ENCODE data around the gene IL1RAPL1.

The IL1RAPL1 gene

DNA sequence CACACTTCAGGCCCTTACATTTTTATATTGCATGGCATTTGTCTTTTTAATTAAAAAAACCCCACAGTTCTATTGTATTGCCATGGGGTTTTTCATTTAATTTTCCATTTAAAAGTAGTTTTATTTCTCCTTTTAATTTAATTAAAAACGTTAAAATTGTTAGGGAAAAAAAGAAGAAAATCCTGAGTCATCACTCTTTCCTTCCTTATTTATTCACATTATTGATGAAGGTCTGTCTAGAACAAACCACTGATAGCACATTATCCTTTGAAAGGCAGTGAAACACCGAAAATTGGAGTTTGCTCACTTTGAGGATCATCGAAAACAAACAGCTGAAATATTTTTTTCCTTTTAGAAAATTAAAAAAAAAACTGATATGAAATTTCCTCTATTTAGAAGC, 868.5 kb downstream of the IL1RAPL1 start:
- no peak for DNase-seq

- DNase-seq, result no peak
Measured at GRCh38 chrX:29461039-29461438, 873.8 kb downstream of the IL1RAPL1 start.

DNA sequence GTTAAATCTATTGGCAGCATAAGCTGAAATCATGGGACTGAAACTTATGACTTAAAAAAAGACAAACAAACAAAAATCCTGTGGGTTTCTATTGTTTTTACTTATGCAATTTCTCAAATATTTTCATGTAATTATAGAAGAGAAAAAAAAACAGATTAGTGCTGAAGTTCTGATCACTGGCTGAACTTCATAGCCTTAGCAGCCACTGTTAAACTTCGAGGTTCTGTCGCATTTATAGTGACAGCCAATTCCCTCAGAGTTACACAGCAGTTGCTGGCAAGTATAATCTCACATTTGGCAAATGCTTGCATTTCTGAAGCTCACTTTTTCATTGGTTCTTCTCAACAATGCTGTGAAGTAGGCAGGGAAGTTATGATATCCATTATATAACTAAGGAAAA, 879.2 kb downstream of the IL1RAPL1 start:
- DNase-seq, result no peak

DNA sequence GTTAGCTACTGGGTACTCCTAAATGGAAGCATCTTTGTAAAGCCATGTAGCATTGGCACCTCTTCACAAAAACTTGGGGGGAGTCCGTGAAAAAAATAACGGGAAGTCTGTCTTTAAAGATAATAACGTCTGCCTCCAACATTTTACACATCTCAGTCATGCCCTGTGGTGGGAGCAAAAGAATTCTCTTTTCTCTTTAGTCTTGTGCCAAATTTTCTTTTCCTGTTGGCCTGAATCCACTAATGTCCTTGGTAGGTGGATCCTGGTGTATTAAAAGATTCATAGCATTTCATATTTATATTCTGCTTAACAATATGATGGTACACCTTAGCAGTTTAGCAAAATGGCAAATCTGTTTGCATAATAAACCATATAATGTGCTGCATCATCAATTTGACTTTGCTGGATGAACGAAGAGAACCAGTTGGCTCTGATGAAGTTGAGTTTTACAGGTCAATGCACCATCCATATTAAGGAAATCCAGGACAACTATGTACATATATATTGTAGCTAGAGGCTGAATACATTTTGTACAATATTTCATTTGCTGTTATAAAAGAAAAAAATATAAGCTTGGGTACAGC, 881.8 kb downstream of the IL1RAPL1 start:
- no peak for DNase-seq

GRCh38 chrX:29470030-29470429, 882.8 kb downstream of the IL1RAPL1 start:
- no peak for DNase-seq

- no peak for DNase-seq
Measured at GRCh38 chrX:29471829-29472228, 884.6 kb downstream of the IL1RAPL1 start.

DNA sequence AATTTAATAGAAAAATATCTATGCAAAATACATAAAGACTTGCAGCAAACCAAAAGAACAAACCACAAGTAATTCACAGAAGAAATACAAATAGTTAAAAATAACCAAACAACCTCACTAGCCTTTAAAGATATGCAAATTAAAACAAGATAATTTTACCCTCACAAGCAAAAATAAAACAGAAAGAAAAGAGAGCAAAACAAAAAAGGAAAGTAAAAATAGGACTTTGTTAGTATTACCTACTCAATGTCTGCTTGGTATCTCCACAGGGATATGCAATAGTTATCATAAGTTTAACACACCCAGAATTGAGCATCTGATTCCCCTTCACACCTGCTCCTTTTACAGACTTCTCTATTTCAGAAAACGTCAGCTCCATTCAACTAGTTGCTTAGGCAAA, 890.6 kb downstream of the IL1RAPL1 start:
- DNase-seq, result no peak

GRCh38 chrX:29478336-29479069, 891.3 kb downstream of the IL1RAPL1 start:
- peak; percentile 28 to 29 for DNase-seq

GRCh38 chrX:29487214-29487613, 900.0 kb downstream of the IL1RAPL1 start:
- no peak for DNase-seq

DNA sequence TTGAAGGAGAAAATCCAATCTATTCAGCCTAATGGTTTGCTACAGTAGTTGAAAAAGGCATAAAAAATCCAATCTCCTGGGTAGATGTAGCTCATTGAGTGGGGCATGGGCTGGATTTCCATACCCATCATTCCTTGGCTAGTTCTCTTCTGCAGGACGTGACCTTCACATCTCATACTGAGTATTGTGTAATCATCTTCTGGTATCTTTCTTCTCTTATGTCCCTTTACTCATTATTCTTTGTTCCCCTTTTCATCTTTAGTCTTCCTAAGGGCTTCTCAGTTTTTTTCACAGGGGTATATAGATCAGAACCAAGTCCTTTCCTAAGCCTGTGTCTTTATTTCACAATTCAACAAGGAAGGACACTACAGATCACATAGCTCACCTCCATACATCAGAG, 900.5 kb downstream of the IL1RAPL1 start:
- DNase-seq, result peak; percentile 1 to 17

DNA sequence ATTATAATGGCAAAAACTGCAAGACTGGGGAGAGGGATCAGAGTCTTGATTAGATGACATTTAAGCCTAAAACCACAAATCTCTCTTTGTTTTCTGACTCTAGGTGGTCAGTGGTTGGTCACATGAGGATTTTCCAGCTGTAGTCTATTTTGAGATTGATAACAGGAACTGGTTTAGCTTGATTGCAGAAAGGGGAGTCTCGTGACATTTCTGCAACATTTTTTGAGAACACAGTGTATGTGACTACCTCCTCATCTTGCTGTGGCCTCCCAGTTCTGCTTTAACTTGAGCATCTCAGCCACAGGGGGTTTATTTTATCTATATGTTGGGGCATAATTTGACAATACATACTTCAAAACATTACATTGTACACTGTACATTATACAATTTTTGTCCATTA, 901.7 kb downstream of the IL1RAPL1 start:
- DNase-seq, result peak; percentile 71 to 79

DNA sequence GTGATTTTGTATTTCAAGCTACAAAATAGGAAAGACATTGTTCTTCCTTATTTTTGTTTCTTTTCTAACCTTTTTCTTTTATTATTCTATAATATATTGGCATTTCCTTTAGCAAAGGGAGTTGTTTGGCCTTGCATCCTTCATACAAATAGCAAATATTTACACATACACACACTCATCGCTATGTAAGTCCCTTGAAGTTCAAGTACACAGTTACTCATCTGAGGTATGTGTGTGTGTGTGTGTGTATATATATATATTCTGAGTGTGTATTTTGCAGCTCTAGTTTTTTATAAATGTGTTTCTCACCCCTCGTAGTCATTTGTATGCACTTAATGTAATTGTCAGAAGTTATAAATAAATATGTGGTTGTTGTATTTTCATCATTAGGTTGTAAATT, 903.4 kb downstream of the IL1RAPL1 start:
- no peak for DNase-seq

GRCh38 chrX:29491659-29492058, 904.4 kb downstream of the IL1RAPL1 start:
- DNase-seq, result no peak

DNA sequence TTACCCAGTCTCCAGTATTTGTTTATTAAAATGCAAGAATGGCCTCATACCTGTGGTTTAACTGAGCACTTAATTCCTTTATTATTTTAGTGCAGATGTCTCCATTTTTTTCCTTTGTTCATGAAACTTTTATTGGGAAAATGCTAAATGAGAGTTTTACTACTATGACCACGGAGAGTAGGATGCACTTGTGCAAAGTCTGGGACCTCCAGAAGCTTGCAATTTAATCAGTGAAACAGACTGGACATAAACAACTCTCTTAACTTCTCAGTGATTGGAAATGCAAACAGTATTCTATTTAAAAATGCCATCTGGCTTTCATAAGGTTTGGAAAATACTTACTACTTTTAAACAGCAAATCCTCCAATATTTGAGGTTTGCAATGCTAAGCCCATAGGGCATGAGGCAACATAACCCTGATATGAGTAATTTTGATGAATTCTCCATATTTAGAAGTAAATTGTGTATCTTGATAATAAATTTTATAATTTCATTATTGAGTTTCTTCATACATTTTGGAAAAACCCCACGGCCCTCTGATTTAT, 909.5 kb downstream of the IL1RAPL1 start:
- no peak for DNase-seq

- no peak for DNase-seq
Measured at GRCh38 chrX:29506729-29507128, 919.5 kb downstream of the IL1RAPL1 start.

- DNase-seq, result no peak
Measured at GRCh38 chrX:29518100-29518499, 930.9 kb downstream of the IL1RAPL1 start.

- no peak for DNase-seq
Measured at GRCh38 chrX:29528281-29528680, 941.0 kb downstream of the IL1RAPL1 start.

- DNase-seq, result no peak
Measured at GRCh38 chrX:29530501-29530900, 943.3 kb downstream of the IL1RAPL1 start.

GRCh38 chrX:29531336-29531735, 944.1 kb downstream of the IL1RAPL1 start:
- DNase-seq, result no peak

DNA sequence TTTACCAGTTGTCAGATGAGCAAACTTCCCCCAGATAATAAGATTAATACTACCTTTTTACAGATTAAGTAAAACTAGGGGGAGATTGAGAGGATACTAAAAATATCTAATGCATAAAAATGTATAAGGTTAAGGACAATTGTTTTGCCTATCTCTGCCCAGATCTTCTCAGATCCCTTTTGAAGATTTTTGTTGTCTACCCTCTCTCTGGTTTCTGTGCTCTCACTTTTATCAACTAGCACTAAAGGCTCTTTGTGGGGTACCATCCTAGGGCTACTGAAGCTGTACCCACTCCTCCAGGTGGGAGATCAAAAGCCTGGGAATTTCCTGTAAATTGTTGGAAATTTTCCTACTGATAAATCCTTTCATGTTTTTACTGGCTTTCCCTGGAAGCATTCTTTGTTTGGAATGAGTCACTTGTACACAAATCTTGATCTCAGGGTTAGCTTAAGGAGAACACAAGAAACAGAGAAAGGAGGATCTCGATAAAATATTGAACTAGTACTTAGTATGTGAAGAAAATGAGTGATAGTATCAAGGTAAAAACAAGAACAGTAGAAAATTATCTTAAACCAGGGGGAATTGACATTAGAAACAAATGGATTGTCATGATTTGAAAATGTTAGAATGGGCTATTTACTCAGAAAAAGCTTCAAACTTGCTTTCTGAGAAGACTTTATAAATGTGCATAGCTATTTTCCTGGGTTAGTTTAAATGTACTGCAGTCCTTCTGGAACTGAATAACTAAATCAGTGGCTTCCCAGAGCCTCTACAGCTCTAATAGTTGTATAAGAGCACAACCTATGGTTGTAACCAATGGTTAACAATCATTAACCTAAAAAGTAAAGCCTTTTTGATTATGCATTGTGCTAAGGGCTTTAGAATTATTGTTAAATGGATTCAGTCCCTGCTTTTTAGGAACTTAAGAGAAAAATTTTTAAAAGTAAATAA, 948.2 kb downstream of the IL1RAPL1 start:
- DNase-seq, result no peak

- no peak for DNase-seq
Measured at GRCh38 chrX:29541038-29541437, 953.8 kb downstream of the IL1RAPL1 start.

- DNase-seq, result no peak
Measured at GRCh38 chrX:29542152-29542551, 954.9 kb downstream of the IL1RAPL1 start.

GRCh38 chrX:29545878-29546277, 958.6 kb downstream of the IL1RAPL1 start:
- DNase-seq, result no peak
